WTC11 (cell line): ENCODE measurements around the gene SORL1.

Source experiments
- CTCF ChIP-seq: fragments of 200-600 bp; IDR thresholded peaks from 2 replicates; pipeline ENCODE4 v1.8.0; 2022; ENCODE audit warnings: antibody characterized with exemption
- PRRX2 ChIP-seq: fragments of 250-450 bp; sonication (Bioruptor Pico); IDR thresholded peaks from 2 replicates; pipeline ENCODE4 v1.8.0; 2021; ENCODE audit warnings: mild to moderate bottlenecking
- ZBTB21 ChIP-seq: sonication (generic); formaldehyde crosslinking; IDR thresholded peaks from 2 replicates; pipeline ENCODE4 v1.8.1; 2023; ENCODE audit warnings: mild to moderate bottlenecking, missing genetic modification reagents, borderline replicate concordance
- ZNF263 ChIP-seq: sonication (generic); formaldehyde crosslinking; IDR thresholded peaks from 2 replicates; pipeline ENCODE4 v1.8.1; 2022; ENCODE audit warnings: low read depth, mild to moderate bottlenecking, moderate library complexity, missing genetic modification reagents

GRCh38 chr11:121455115-121455514, 3.0 kb downstream of the SORL1 start:
- TF ChIP-seq CTCF (no peak), PRRX2 (CRISPR knock-in tag) (no peak), ZBTB21 (CRISPR knock-in tag) (no peak), ZNF263 (CRISPR knock-in tag) (no peak)
